HepG2 (cell line): ENCODE data around the gene CD6. TPM values are rescaled to one million over a fixed set of nuclear protein-coding genes. Genes with fewer than 3 reads are reported as not detected.

Experiments used
- ATAC-seq: fragments of 200-7000 bp; cut with Tn5 transposase; 3 replicates; pipeline ENCODE4 v1.9.1; 2020; ENCODE audit warnings: mild to moderate bottlenecking, moderate library complexity
- BruUV-seq: library from RNA; stranded (reverse); fragments of 400-500 nt; replicated peaks from 2 replicates; lab custom pipeline; 2021; lab: Mats Ljungman, UMichigan
- CTCF ChIA-PET: fragments of 300-600 bp; formaldehyde crosslinking; extraction: SDS; loops from one replicate; lab custom pipeline; 2021; ENCODE audit warnings: low total read pairs, inconsistent platforms, low intra/inter-chr PET ratio; lab: Yijun Ruan, JAX
- POLR2A ChIA-PET: fragments of 350-600 bp; sonication (Branson Sonifier 250); formaldehyde crosslinking; loops from one replicate; lab custom pipeline; 2020; ENCODE audit warnings: antibody characterized with exemption, inconsistent platforms; lab: Yijun Ruan, JAX
- DNase-seq: peaks from one replicate; pipeline ENCODE4 v3.0.0-alpha.2; 2015; ENCODE audit warnings: low spot score
- FAIRE-seq: peaks from 3 replicates; lab custom pipeline; 2011; peaks lifted over from hg19 to GRCh38; lab: Jason Lieb, UNC
- H2AFZ ChIP-seq: one replicate; pipeline ENCODE4 v1.6.1; 2011; ENCODE audit warnings: low read length, inconsistent platforms
- H3K27ac ChIP-seq: fragments of 300-600 bp; 3 replicates; pipeline ENCODE4 v1.8.0; 2011; ENCODE audit warnings: mixed run types, mild to moderate bottlenecking, mixed read lengths, low read length, inconsistent platforms; ENCODE audit not compliant: insufficient read depth; ENCODE audit errors: extremely low read length
- H3K27me3 ChIP-seq, 2 experiments: fragments of 200-600 bp in 1 of 2; 2 replicates in 1 of 2; 3 replicates in 1 of 2; pipeline versions ENCODE4 v1.6.0 to v1.8.0; 2011; ENCODE audit warnings: low read length in 2 of 2, mild to moderate bottlenecking in 2 of 2, moderate library complexity in 2 of 2, inconsistent platforms in 1 of 2; ENCODE audit not compliant: insufficient read depth in 2 of 2, control insufficient read depth in 1 of 2
- H3K36me3 ChIP-seq, 2 experiments: fragments of 200-600 bp in 1 of 2; replicated peaks in 1 of 2; 2 replicates in 1 of 2; 3 replicates in 1 of 2; pipeline versions ENCODE4 v1.5.1 to v1.8.0; 2011; ENCODE audit warnings: low read length in 2 of 2, inconsistent platforms in 1 of 2; ENCODE audit not compliant: insufficient read depth in 2 of 2, control insufficient read depth in 1 of 2
- H3K4me1 ChIP-seq: 2 replicates; pipeline ENCODE4 v1.5.1; 2012; ENCODE audit warnings: low read length, inconsistent platforms; ENCODE audit not compliant: insufficient read depth
- H3K4me2 ChIP-seq: 2 replicates; pipeline ENCODE4 v1.6.0; 2011; ENCODE audit warnings: low read depth, low read length, inconsistent platforms
- H3K4me3 ChIP-seq, 3 experiments: fragments of 200-600 bp in 1 of 3; sonication (generic), shearing (Covaris generic) in 1 of 3; replicated peaks in 1 of 3; 2 replicates each; pipeline ENCODE4 v1.5.1; 2011 to 2016; ENCODE audit warnings: low read length in 3 of 3, inconsistent platforms in 2 of 3, low read depth in 2 of 3, mild to moderate bottlenecking in 2 of 3, control low read depth in 1 of 3, mixed read lengths in 1 of 3; ENCODE audit not compliant: insufficient read depth in 1 of 3
- H3K79me2 ChIP-seq: one replicate; pipeline ENCODE4 v1.6.1; 2011; ENCODE audit warnings: low read length, inconsistent platforms; ENCODE audit not compliant: insufficient read depth
- H3K9ac ChIP-seq: 2 replicates; pipeline ENCODE4 v1.6.0; 2011; ENCODE audit warnings: mild to moderate bottlenecking, low read depth, low read length, inconsistent platforms; ENCODE audit not compliant: insufficient read depth
- H3K9me3 ChIP-seq: 2 replicates; pipeline ENCODE4 v1.5.1; 2012; ENCODE audit warnings: mild to moderate bottlenecking, low read length
- H4K20me1 ChIP-seq: 2 replicates; pipeline ENCODE4 v1.6.0; 2011; ENCODE audit warnings: inconsistent platforms, mild to moderate bottlenecking, low read length, moderate library complexity; ENCODE audit not compliant: insufficient read depth
- AGO1 ChIP-seq: fragments of 200-400 bp; formaldehyde crosslinking; IDR thresholded peaks from 2 replicates; pipeline ENCODE4 v1.6.1; 2017; ENCODE audit warnings: mild to moderate bottlenecking, low read depth, low read length, moderate library complexity; ENCODE audit not compliant: poor library complexity, severe bottlenecking
- ETV6 ChIP-seq: sonication (generic); formaldehyde crosslinking; conservative IDR thresholded peaks from 2 replicates; pipeline ENCODE4 v1.4.0; 2020; ENCODE audit warnings: missing genetic modification reagents
- HBP1 ChIP-seq: IDR thresholded peaks from 2 replicates; pipeline ENCODE4 v1.6.1; 2016; ENCODE audit warnings: low read depth, control low read depth
- HOXA7 ChIP-seq: sonication (generic); formaldehyde crosslinking; IDR thresholded peaks from 2 replicates; pipeline ENCODE4 v1.8.1; 2022; ENCODE audit warnings: mild to moderate bottlenecking, missing genetic modification reagents, moderate library complexity
- PAWR ChIP-seq: sonication (generic); formaldehyde crosslinking; IDR thresholded peaks from 2 replicates; pipeline ENCODE4 v1.4.0; 2020; ENCODE audit warnings: missing genetic modification reagents, mild to moderate bottlenecking, borderline replicate concordance
- SKIL ChIP-seq: sonication (generic); formaldehyde crosslinking; IDR thresholded peaks from 2 replicates; pipeline ENCODE4 v1.8.0; 2022; ENCODE audit warnings: missing genetic modification reagents, mild to moderate bottlenecking, moderate library complexity, borderline replicate concordance
- ZBTB44 ChIP-seq: sonication (generic); formaldehyde crosslinking; IDR thresholded peaks from 2 replicates; pipeline ENCODE4 v1.4.0; 2020; ENCODE audit warnings: missing genetic modification reagents
- ZNF44 ChIP-seq: sonication (generic); formaldehyde crosslinking; IDR thresholded peaks from 2 replicates; pipeline ENCODE4 v1.5.1; 2020; ENCODE audit warnings: mild to moderate bottlenecking, missing genetic modification reagents
- ZNF451 ChIP-seq: sonication (generic); formaldehyde crosslinking; IDR thresholded peaks from 2 replicates; pipeline ENCODE4 v1.5.0; 2020; ENCODE audit warnings: mild to moderate bottlenecking, missing genetic modification reagents
- ZNF766 ChIP-seq: sonication (generic); formaldehyde crosslinking; IDR thresholded peaks from 2 replicates; pipeline ENCODE4 v1.5.0; 2020; ENCODE audit warnings: missing genetic modification reagents, borderline replicate concordance
- WGBS: methylation state at CpG from one replicate; pipeline ENCODE4 v1.1.6; 2017; ENCODE audit warnings: low lambda C conversion rate; 5-methylcytosine and 5-hydroxymethylcytosine counted together
- in situ Hi-C: cut with HindIII; loops from 2 replicates; pipeline ENCODE4 v1.10.0; 2017; ENCODE audit warnings: low pct_unique_long_range_greater_than_20kb; ENCODE audit not compliant: extremely low pct_ligation_motif_present
- intact Hi-C: fragments of 100-400 bp; cut with micrococcal nuclease; formaldehyde crosslinking; loops from one replicate; pipeline ENCODE4 v1.10.0; 2022; ENCODE audit not compliant: unreplicated experiment
- polyA plus RNA-seq, 8 experiments: library from polyadenylated mRNA; depleted of rRNA in 3 of 8; stranded (reverse) in 7 of 8; unstranded in 1 of 8; fragments of >200 nt; fragmentation: Illumina TruSeq in 4 of 8; extraction: Trizol in 4 of 8; gene quantifications; 2 replicates each; pipeline versions ENCODE4 v1.2.1 to v1.2.3, GENCODE V29; 2011 to 2016; ENCODE audit warnings: low read depth in 4 of 8, missing spikeins in 1 of 8, mixed read lengths in 1 of 8; ENCODE audit not compliant: insufficient read depth in 1 of 8
- total RNA-seq, 5 experiments: library from RNA; depleted of rRNA; stranded (reverse); fragments of >200 nt; fragmentation: Illumina TruSeq; extraction: Trizol; gene quantifications; 2 replicates each; pipeline ENCODE4 v1.2.3, GENCODE V29; 2016; ENCODE audit warnings: low read depth in 1 of 5
- TF ChIP-seq, protein P1 (sequence below): sonication (generic); formaldehyde crosslinking; IDR thresholded peaks from 2 replicates; pipeline ENCODE4 v1.8.1; 2023; ENCODE audit warnings: mild to moderate bottlenecking, missing genetic modification reagents

Gene CD6
- total and polyA plus RNA-seq, 2 of the 13 experiments (the other 11 are each of a cell fraction or from before 2014, with no cell fraction given): not detected

DNA sequence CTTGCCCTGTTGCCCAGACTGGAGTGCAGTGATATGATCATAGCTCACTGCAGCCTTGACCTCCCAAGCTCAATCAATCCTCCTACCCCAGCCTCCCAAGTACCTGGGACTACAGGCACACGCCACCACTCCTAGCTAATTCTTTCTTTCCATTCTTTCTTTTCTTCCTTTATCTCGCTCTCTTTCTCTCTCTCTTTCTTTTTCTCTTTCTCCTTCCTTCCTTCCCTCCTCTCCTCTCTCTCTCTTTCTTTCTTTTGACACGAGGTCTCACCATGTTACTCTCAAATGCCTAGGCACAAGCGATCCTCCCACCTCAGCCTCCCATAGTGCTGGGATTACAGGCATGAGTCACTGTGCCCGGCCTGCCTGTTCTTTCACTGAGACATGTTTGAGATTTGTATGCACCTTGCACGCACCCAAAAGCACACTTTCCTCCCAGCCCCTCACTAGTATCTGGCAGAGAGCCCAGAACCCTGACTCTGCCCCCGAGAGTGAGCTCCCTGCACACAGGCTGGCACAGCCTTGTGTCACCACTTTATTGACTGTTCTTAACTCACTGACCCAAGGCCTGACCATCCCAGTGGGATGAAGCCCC lies 56.8 kb downstream of the CD6 start:
- Histone ChIP-seq H3K4me2 (no peak overlapping the region), H3K27me3 (peaks cover 2 to 53% of the 10 kb centered on the region in 2 experiments; a peak in 3 of 5 replicates), H3K4me1 (no peaks in the 10 kb centered on the region), H2AFZ (no peak overlapping the region), H3K9me3 (no peaks in the 10 kb centered on the region), H3K36me3 (no peaks in the 10 kb centered on the region), H3K27ac (no peak overlapping the region), H3K9ac (no peak overlapping the region), H3K4me3 (no peak overlapping the region), H3K79me2 (no peaks in the 10 kb centered on the region), H4K20me1 (no peaks in the 10 kb centered on the region)
- ChIA-PET CTCF (no interaction called here), POLR2A (no interaction called here)
- DNase-seq (no peak), FAIRE-seq (no peak), ATAC-seq (no peak)
- intact Hi-C loops: no loop called here
- BruUV-seq: no TSS peak
- WGBS: 13% methylated on average over 7 of the region's 7 CpGs
- TF ChIP-seq ZNF451 (CRISPR knock-in tag) (no peak), PAWR (CRISPR knock-in tag) (no peak), HBP1 (CRISPR knock-in tag) (no peak)
- in situ Hi-C loops: no loop called here

GRCh38 chr11:61032824-61033223 lies 61.3 kb downstream of the CD6 start:
- Histone ChIP-seq H3K4me1 (no peaks in the 10 kb centered on the region), H3K9me3 (no peaks in the 10 kb centered on the region), H3K36me3 (no peaks in the 10 kb centered on the region), H4K20me1 (no peaks in the 10 kb centered on the region), H3K9ac (no peak overlapping the region), H3K27ac (no peak overlapping the region), H3K79me2 (no peaks in the 10 kb centered on the region), H3K4me3 (no peak overlapping the region), H2AFZ (no peak overlapping the region), H3K27me3 (peaks cover 3 to 46% of the 10 kb centered on the region in 2 experiments; a peak in 3 of 5 replicates), H3K4me2 (no peak overlapping the region)
- ATAC-seq: no peak
- no TSS peak for BruUV-seq
- no peak for DNase-seq
- in situ Hi-C loops (no loop called here), intact Hi-C loops (no loop called here)
- no peak for FAIRE-seq
- ChIA-PET POLR2A (no interaction called here), CTCF (no interaction called here)
- WGBS: 0% methylated on average over 2 of the region's 2 CpGs
- TF ChIP-seq, protein P1, sequence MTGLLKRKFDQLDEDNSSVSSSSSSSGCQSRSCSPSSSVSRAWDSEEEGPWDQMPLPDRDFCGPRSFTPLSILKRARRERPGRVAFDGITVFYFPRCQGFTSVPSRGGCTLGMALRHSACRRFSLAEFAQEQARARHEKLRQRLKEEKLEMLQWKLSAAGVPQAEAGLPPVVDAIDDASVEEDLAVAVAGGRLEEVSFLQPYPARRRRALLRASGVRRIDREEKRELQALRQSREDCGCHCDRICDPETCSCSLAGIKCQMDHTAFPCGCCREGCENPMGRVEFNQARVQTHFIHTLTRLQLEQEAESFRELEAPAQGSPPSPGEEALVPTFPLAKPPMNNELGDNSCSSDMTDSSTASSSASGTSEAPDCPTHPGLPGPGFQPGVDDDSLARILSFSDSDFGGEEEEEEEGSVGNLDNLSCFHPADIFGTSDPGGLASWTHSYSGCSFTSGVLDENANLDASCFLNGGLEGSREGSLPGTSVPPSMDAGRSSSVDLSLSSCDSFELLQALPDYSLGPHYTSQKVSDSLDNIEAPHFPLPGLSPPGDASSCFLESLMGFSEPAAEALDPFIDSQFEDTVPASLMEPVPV: no peak
- no peak for TF ChIP-seq ZBTB44
- TF ChIP-seq ZNF44: no peak
- TF ChIP-seq HOXA7 (CRISPR knock-in tag): no peak
- TF ChIP-seq ETV6: no peak
- TF ChIP-seq SKIL (CRISPR knock-in tag): no peak
- no peak for TF ChIP-seq AGO1
- TF ChIP-seq ZNF766 (CRISPR knock-in tag): no peak
